ENCODE results near the gene FBXL13. TPM values are rescaled to one million over a fixed set of nuclear protein-coding genes. Genes with fewer than 3 reads are reported as not detected.

Gene FBXL13
- total RNA-seq, 2 experiments from 2014 or later: 1.6 to 2.0 TPM

- Histone ChIP-seq H3K79me2 (ENCODE audit: insufficient read depth, low read depth, low read length) (no peaks in the 10 kb centered on the region), H3K9me2 (ENCODE audit: insufficient read depth, low read length) (no peaks in the 10 kb centered on the region), H3K4me2 (ENCODE audit: low read length) (no peak overlapping the region), H2AFZ (ENCODE audit: low read length) (no peak overlapping the region), H3K4me3 (ENCODE audit: low read depth, low read length, poor library complexity, severe bottlenecking) (no peak overlapping the region), H3K36me3 (ENCODE audit: insufficient read depth, low read length) (no peaks in the 10 kb centered on the region), H3K27ac (ENCODE audit: low read depth, low read length, poor library complexity, severe bottlenecking) (no peak overlapping the region), H3K9me3 (ENCODE audit: low read length) (no peaks in the 10 kb centered on the region), H3K4me1 (ENCODE audit: insufficient read depth, low read length, poor library complexity, severe bottlenecking) (no peaks in the 10 kb centered on the region), H4K20me1 (ENCODE audit: insufficient read depth, low read length) (no peaks in the 10 kb centered on the region)
- POLR2A ChIA-PET: no interaction called here
- DNase-seq (ENCODE audit: low spot score): no peak
- intact Hi-C loops (cut with micrococcal nuclease; ENCODE audit: unreplicated experiment): no loop called here
- CTCF ChIA-PET (ENCODE audit: unreplicated experiment): no interaction called here
- no peak for TF ChIP-seq EZH2phosphoT487 (IDR thresholded peaks at IDR 0.05; ENCODE audit: borderline replicate concordance, low read depth, low read length)
- TF ChIP-seq CTCF (conservative IDR thresholded peaks at IDR 0.05; ENCODE audit: low read length): no peak
- no TSS peak for BruUV-seq (replicated peaks)
Observed at GRCh38 chr7:102836977-102837376, 237.6 kb downstream of the FBXL13 start.

GRCh38 chr7:102836191-102836919 lies 238.2 kb downstream of the FBXL13 start:
- no peaks in the 10 kb centered on the region for H4K20me1 ChIP-seq (ENCODE audit: insufficient read depth, low read length)
- no peak overlapping the region for H2AFZ ChIP-seq (ENCODE audit: low read length)
- no peak overlapping the region for H3K27ac ChIP-seq (ENCODE audit: low read depth, low read length, poor library complexity, severe bottlenecking)
- no peaks in the 10 kb centered on the region for H3K79me2 ChIP-seq (ENCODE audit: insufficient read depth, low read depth, low read length)
- CTCF ChIA-PET (ENCODE audit: unreplicated experiment): no interaction called here
- no peak overlapping the region for H3K4me2 ChIP-seq (ENCODE audit: low read length)
- H3K9me2 ChIP-seq (ENCODE audit: insufficient read depth, low read length): no peaks in the 10 kb centered on the region
- no TSS peak for BruUV-seq (replicated peaks)
- H3K4me1 ChIP-seq (ENCODE audit: insufficient read depth, low read length, poor library complexity, severe bottlenecking): no peaks in the 10 kb centered on the region
- intact Hi-C loops (cut with micrococcal nuclease; ENCODE audit: unreplicated experiment): no loop called here
- TF ChIP-seq CTCF (conservative IDR thresholded peaks at IDR 0.05; ENCODE audit: low read length): no peak
- TF ChIP-seq EZH2phosphoT487 (IDR thresholded peaks at IDR 0.05; ENCODE audit: borderline replicate concordance, low read depth, low read length): no peak
- H3K9me3 ChIP-seq (ENCODE audit: low read length): no peaks in the 10 kb centered on the region
- no peaks in the 10 kb centered on the region for H3K36me3 ChIP-seq (ENCODE audit: insufficient read depth, low read length)
- POLR2A ChIA-PET: interaction anchor here (0.9 kb wide), 1 partner anchor 17 kb away, joined by 3 read pairs; no protein-coding TSS in a partner anchor
- DNase-seq (ENCODE audit: low spot score): no peak
- H3K4me3 ChIP-seq (ENCODE audit: low read depth, low read length, poor library complexity, severe bottlenecking): no peak overlapping the region

- DNase-seq (ENCODE audit: low spot score): no peak
- ChIA-PET POLR2A (no interaction called here), CTCF (ENCODE audit: unreplicated experiment) (no interaction called here)
- Histone ChIP-seq H3K79me2 (ENCODE audit: insufficient read depth, low read depth, low read length) (no peaks in the 10 kb centered on the region), H3K27ac (ENCODE audit: low read depth, low read length, poor library complexity, severe bottlenecking) (no peak overlapping the region), H3K36me3 (ENCODE audit: insufficient read depth, low read length) (no peaks in the 10 kb centered on the region), H3K4me2 (ENCODE audit: low read length) (no peak overlapping the region), H4K20me1 (ENCODE audit: insufficient read depth, low read length) (no peaks in the 10 kb centered on the region), H2AFZ (ENCODE audit: low read length) (no peak overlapping the region), H3K4me3 (ENCODE audit: low read depth, low read length, poor library complexity, severe bottlenecking) (no peak overlapping the region), H3K9me2 (ENCODE audit: insufficient read depth, low read length) (no peaks in the 10 kb centered on the region), H3K9me3 (ENCODE audit: low read length) (no peaks in the 10 kb centered on the region), H3K4me1 (ENCODE audit: insufficient read depth, low read length, poor library complexity, severe bottlenecking) (no peaks in the 10 kb centered on the region)
- TF ChIP-seq EZH2phosphoT487 (IDR thresholded peaks at IDR 0.05; ENCODE audit: borderline replicate concordance, low read depth, low read length): no peak
- TF ChIP-seq CTCF (conservative IDR thresholded peaks at IDR 0.05; ENCODE audit: low read length): no peak
- intact Hi-C loops (cut with micrococcal nuclease; ENCODE audit: unreplicated experiment): no loop called here
- no TSS peak for BruUV-seq (replicated peaks)
Observed at GRCh38 chr7:102834999-102835398, 239.6 kb downstream of the FBXL13 start.

Data from OCI-LY7 (cell line).